Activated T-helper 17 cell treated with anti-CD3 and anti-CD28 coated beads, Interleukin-2, amount 50 U/mL, for 72 hours (primary cell): ENCODE data around the gene CD36. TPM values are rescaled to one million over a fixed set of nuclear protein-coding genes. Genes with fewer than 3 reads are reported as not detected.

Source experiments
- ATAC-seq: fragments of 150-1000 bp; cut with Tn5 transposase; replicated peaks from 2 replicates; pipeline ENCODE4 v1.10.0; 2021; ENCODE audit warnings: mild to moderate bottlenecking, moderate library complexity
- H3K27ac Mint-ChIP-seq: one replicate; pipeline ENCODE4 v1.8.0; 2022; ENCODE audit warnings: mixed read lengths
- H3K27me3 Mint-ChIP-seq: one replicate; pipeline ENCODE4 v1.8.0; 2022; ENCODE audit warnings: mixed read lengths
- H3K36me3 Mint-ChIP-seq: one replicate; pipeline ENCODE4 v1.8.0; 2022; ENCODE audit warnings: low read depth, mild to moderate bottlenecking, mixed read lengths
- H3K4me1 Mint-ChIP-seq: one replicate; pipeline ENCODE4 v1.8.0; 2022; ENCODE audit warnings: mixed read lengths
- H3K4me3 Mint-ChIP-seq: one replicate; pipeline ENCODE4 v1.8.0; 2022; ENCODE audit warnings: mild to moderate bottlenecking, mixed read lengths
- H3K9me3 Mint-ChIP-seq: one replicate; pipeline ENCODE4 v1.8.0; 2022; ENCODE audit warnings: mixed read lengths
- total RNA-seq, 2 donors: library from RNA; stranded (reverse); gene quantifications; one replicate each; pipeline ENCODE4 v1.2.3, GENCODE V29; 2022

The CD36 gene
- total RNA-seq, 2 donors from 2014 or later = not detected

- no peaks in the 10 kb centered on the region for H3K4me1 Mint-ChIP-seq
- H3K9me3 Mint-ChIP-seq = no peaks in the 10 kb centered on the region
- ATAC-seq = no peak
- H3K27ac Mint-ChIP-seq = no peak overlapping the region
- H3K4me3 Mint-ChIP-seq = no peak overlapping the region
- no peaks in the 10 kb centered on the region for H3K27me3 Mint-ChIP-seq
- H3K36me3 Mint-ChIP-seq = no peaks in the 10 kb centered on the region
Observed at GRCh38 chr7:80679921-80680907, 41.8 kb downstream of the CD36 start.

- no peaks in the 10 kb centered on the region for H3K9me3 Mint-ChIP-seq
- no peaks in the 10 kb centered on the region for H3K36me3 Mint-ChIP-seq
- no peaks in the 10 kb centered on the region for H3K27me3 Mint-ChIP-seq
- no peak overlapping the region for H3K27ac Mint-ChIP-seq
- no peak for ATAC-seq
- no peak overlapping the region for H3K4me3 Mint-ChIP-seq
- H3K4me1 Mint-ChIP-seq = no peaks in the 10 kb centered on the region
Observed at GRCh38 chr7:80681272-80681885, 42.9 kb downstream of the CD36 start.

- H3K4me1 Mint-ChIP-seq = no peaks in the 10 kb centered on the region
- no peaks in the 10 kb centered on the region for H3K9me3 Mint-ChIP-seq
- no peak for ATAC-seq
- H3K27me3 Mint-ChIP-seq = no peaks in the 10 kb centered on the region
- H3K4me3 Mint-ChIP-seq = no peak overlapping the region
- H3K36me3 Mint-ChIP-seq = no peaks in the 10 kb centered on the region
- H3K27ac Mint-ChIP-seq = no peak overlapping the region
Observed at GRCh38 chr7:80682744-80683143, 44.3 kb downstream of the CD36 start.

- no peak for ATAC-seq
- peaks cover 10% of the 10 kb centered on the region for H3K9me3 Mint-ChIP-seq
- no peaks in the 10 kb centered on the region for H3K36me3 Mint-ChIP-seq
- no peaks in the 10 kb centered on the region for H3K4me1 Mint-ChIP-seq
- no peak overlapping the region for H3K4me3 Mint-ChIP-seq
- H3K27ac Mint-ChIP-seq = no peak overlapping the region
- H3K27me3 Mint-ChIP-seq = no peaks in the 10 kb centered on the region
Observed at GRCh38 chr7:80686576-80686975, 48.1 kb downstream of the CD36 start.

- ATAC-seq = no peak
- Mint-ChIP-seq H3K27ac (no peak overlapping the region), H3K9me3 (peaks cover 4% of the 10 kb centered on the region), H3K36me3 (no peaks in the 10 kb centered on the region), H3K27me3 (no peaks in the 10 kb centered on the region), H3K4me3 (no peak overlapping the region), H3K4me1 (no peaks in the 10 kb centered on the region)
Observed at GRCh38 chr7:80699045-80699638, 60.7 kb downstream of the CD36 start.

- Mint-ChIP-seq H3K27ac (no peak overlapping the region), H3K27me3 (no peaks in the 10 kb centered on the region), H3K4me1 (no peaks in the 10 kb centered on the region), H3K4me3 (no peak overlapping the region), H3K9me3 (peaks cover 4% of the 10 kb centered on the region), H3K36me3 (no peaks in the 10 kb centered on the region)
- ATAC-seq = no peak
Observed at GRCh38 chr7:80699721-80700256, 61.3 kb downstream of the CD36 start.

- Mint-ChIP-seq H3K4me1 (no peaks in the 10 kb centered on the region), H3K27me3 (no peaks in the 10 kb centered on the region), H3K36me3 (no peaks in the 10 kb centered on the region), H3K4me3 (no peak overlapping the region), H3K27ac (no peak overlapping the region), H3K9me3 (peaks cover 4% of the 10 kb centered on the region)
- no peak for ATAC-seq
Observed at GRCh38 chr7:80703272-80703671, 64.8 kb downstream of the CD36 start.

GRCh38 chr7:80705130-80705781, 66.8 kb downstream of the CD36 start:
- no peaks in the 10 kb centered on the region for H3K4me1 Mint-ChIP-seq
- H3K27me3 Mint-ChIP-seq = no peaks in the 10 kb centered on the region
- no peak overlapping the region for H3K4me3 Mint-ChIP-seq
- no peaks in the 10 kb centered on the region for H3K36me3 Mint-ChIP-seq
- no peak for ATAC-seq
- peaks cover 9% of the 10 kb centered on the region for H3K9me3 Mint-ChIP-seq
- no peak overlapping the region for H3K27ac Mint-ChIP-seq

GRCh38 chr7:80707318-80707717, 68.9 kb downstream of the CD36 start:
- no peaks in the 10 kb centered on the region for H3K36me3 Mint-ChIP-seq
- H3K27ac Mint-ChIP-seq = no peak overlapping the region
- no peak overlapping the region for H3K4me3 Mint-ChIP-seq
- no peaks in the 10 kb centered on the region for H3K4me1 Mint-ChIP-seq
- ATAC-seq = no peak
- peaks cover 9% of the 10 kb centered on the region for H3K9me3 Mint-ChIP-seq
- H3K27me3 Mint-ChIP-seq = no peaks in the 10 kb centered on the region

- no peaks in the 10 kb centered on the region for H3K27me3 Mint-ChIP-seq
- no peak overlapping the region for H3K27ac Mint-ChIP-seq
- H3K4me1 Mint-ChIP-seq = no peaks in the 10 kb centered on the region
- no peaks in the 10 kb centered on the region for H3K36me3 Mint-ChIP-seq
- no peak for ATAC-seq
- no peak overlapping the region for H3K4me3 Mint-ChIP-seq
- H3K9me3 Mint-ChIP-seq = peaks cover 8% of the 10 kb centered on the region
Observed at GRCh38 chr7:80708123-80708522, 69.7 kb downstream of the CD36 start.

GRCh38 chr7:80711531-80711930, 73.1 kb downstream of the CD36 start:
- Mint-ChIP-seq H3K27me3 (no peaks in the 10 kb centered on the region), H3K9me3 (peaks cover 5% of the 10 kb centered on the region), H3K4me3 (no peak overlapping the region), H3K27ac (no peak overlapping the region), H3K4me1 (no peaks in the 10 kb centered on the region), H3K36me3 (no peaks in the 10 kb centered on the region)
- ATAC-seq = no peak

- Mint-ChIP-seq H3K4me3 (no peak overlapping the region), H3K36me3 (no peaks in the 10 kb centered on the region), H3K4me1 (no peaks in the 10 kb centered on the region), H3K9me3 (peaks cover 4% of the 10 kb centered on the region), H3K27me3 (no peaks in the 10 kb centered on the region), H3K27ac (no peak overlapping the region)
- no peak for ATAC-seq
Observed at GRCh38 chr7:80719261-80719660, 80.8 kb downstream of the CD36 start.

GRCh38 chr7:80720146-80720545, 81.7 kb downstream of the CD36 start:
- no peak for ATAC-seq
- Mint-ChIP-seq H3K36me3 (no peaks in the 10 kb centered on the region), H3K9me3 (peaks cover 4% of the 10 kb centered on the region), H3K4me1 (no peaks in the 10 kb centered on the region), H3K4me3 (no peak overlapping the region), H3K27me3 (no peaks in the 10 kb centered on the region), H3K27ac (no peak overlapping the region)

- H3K27me3 Mint-ChIP-seq = no peaks in the 10 kb centered on the region
- no peaks in the 10 kb centered on the region for H3K4me1 Mint-ChIP-seq
- no peak overlapping the region for H3K4me3 Mint-ChIP-seq
Observed at GRCh38 chr7:80721883-80722615, 83.6 kb downstream of the CD36 start.

More at GRCh38 chr7:80721883-80722615, 83.6 kb downstream of the CD36 start:
- no peak overlapping the region for H3K27ac Mint-ChIP-seq
- H3K36me3 Mint-ChIP-seq = no peaks in the 10 kb centered on the region
- no peak for ATAC-seq
- peaks cover 4% of the 10 kb centered on the region for H3K9me3 Mint-ChIP-seq
